ENCODE measurements around the gene SCAP. TPM values are rescaled to one million over a fixed set of nuclear protein-coding genes. Genes with fewer than 3 reads are reported as not detected.

SCAP gene
- total and polyA plus RNA-seq, 2 of the 13 experiments (the other 11 are each of a cell fraction or from before 2014, with no cell fraction given), result 40.4 to 53.3 TPM

DNA sequence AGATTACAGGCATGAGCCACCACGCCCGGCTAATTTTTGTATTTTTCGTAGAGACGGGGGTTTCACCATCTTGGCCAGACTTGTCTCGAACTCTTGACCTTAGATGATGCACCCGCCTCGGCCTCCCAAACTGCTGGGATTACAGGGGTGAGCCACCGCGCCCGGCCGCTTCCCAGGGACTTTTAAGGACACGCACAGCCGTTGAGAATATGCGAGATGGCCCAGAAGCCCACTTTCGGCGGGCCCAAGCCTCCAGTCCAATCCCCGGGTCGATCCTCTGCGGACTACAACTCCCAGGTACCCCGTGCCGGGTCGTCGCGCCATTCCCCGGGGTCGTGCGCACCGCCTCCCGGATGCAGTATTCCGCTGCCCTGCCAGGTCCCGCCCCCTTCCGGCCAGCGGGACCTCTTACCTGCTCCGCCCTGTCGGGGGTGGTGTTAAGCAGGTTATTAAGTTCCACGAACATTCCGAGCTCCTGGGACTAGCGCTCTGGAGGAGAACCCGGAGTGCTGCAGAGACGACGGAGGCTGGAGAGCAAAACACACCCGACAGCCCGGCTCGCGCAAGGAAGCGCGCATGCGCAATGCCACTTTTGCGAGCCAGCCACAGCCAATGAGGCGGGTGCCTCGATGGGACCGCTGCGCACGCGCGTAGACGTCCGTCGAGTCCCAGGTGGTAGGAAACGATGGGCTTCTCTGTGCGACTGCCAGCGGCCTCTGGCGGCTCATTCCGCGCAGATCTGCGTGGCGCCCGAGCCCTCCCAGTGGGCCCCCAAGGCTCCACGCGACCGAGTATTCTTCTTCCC lies 37.6 kb upstream of the SCAP start, which contains the start of gene ELP6 (continued):
- TF ChIP-seq, protein P1, sequence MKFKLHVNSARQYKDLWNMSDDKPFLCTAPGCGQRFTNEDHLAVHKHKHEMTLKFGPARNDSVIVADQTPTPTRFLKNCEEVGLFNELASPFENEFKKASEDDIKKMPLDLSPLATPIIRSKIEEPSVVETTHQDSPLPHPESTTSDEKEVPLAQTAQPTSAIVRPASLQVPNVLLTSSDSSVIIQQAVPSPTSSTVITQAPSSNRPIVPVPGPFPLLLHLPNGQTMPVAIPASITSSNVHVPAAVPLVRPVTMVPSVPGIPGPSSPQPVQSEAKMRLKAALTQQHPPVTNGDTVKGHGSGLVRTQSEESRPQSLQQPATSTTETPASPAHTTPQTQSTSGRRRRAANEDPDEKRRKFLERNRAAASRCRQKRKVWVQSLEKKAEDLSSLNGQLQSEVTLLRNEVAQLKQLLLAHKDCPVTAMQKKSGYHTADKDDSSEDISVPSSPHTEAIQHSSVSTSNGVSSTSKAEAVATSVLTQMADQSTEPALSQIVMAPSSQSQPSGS (CRISPR knock-in tag; IDR thresholded peaks at IDR 0.05), result 0 out of 2 replicates have a peak, but pooled peaks have one; percentile 51
- TF ChIP-seq TOPORS (CRISPR knock-in tag; IDR thresholded peaks at IDR 0.05) (peak; percentile 82), ZFY (CRISPR knock-in tag; IDR thresholded peaks at IDR 0.05) (peak; percentile 93), SP2 (CRISPR knock-in tag; IDR thresholded peaks at IDR 0.05) (peak; percentile 89), HIC2 (CRISPR knock-in tag; IDR thresholded peaks at IDR 0.05; ENCODE audit: low read depth) (0 out of 2 replicates have a peak, but pooled peaks have one; percentile 50), HDAC2 (CRISPR knock-in tag; IDR thresholded peaks at IDR 0.05) (peak; percentile 12; the same call in 1 of the 2 replicates), ELF3 (CRISPR knock-in tag; IDR thresholded peaks at IDR 0.05) (peak; percentile 67), RXRB (CRISPR knock-in tag; IDR thresholded peaks at IDR 0.05; ENCODE audit: borderline replicate concordance) (peak; percentile 84), ZNF777 (CRISPR knock-in tag; IDR thresholded peaks at IDR 0.05) (peak; percentile 67), SNAPC4 (CRISPR knock-in tag; IDR thresholded peaks at IDR 0.05) (peak; percentile 74; the same call in 1 of the 2 replicates), KAT2B (IDR thresholded peaks at IDR 0.05; ENCODE audit: borderline replicate concordance, low read depth, low read length) (no peak), ERF (CRISPR knock-in tag; IDR thresholded peaks at IDR 0.05) (peak; percentile 80), ETV5 (CRISPR knock-in tag; IDR thresholded peaks at IDR 0.05; ENCODE audit: borderline replicate concordance) (peak; percentile 86)
- TF ChIP-seq, protein P2, sequence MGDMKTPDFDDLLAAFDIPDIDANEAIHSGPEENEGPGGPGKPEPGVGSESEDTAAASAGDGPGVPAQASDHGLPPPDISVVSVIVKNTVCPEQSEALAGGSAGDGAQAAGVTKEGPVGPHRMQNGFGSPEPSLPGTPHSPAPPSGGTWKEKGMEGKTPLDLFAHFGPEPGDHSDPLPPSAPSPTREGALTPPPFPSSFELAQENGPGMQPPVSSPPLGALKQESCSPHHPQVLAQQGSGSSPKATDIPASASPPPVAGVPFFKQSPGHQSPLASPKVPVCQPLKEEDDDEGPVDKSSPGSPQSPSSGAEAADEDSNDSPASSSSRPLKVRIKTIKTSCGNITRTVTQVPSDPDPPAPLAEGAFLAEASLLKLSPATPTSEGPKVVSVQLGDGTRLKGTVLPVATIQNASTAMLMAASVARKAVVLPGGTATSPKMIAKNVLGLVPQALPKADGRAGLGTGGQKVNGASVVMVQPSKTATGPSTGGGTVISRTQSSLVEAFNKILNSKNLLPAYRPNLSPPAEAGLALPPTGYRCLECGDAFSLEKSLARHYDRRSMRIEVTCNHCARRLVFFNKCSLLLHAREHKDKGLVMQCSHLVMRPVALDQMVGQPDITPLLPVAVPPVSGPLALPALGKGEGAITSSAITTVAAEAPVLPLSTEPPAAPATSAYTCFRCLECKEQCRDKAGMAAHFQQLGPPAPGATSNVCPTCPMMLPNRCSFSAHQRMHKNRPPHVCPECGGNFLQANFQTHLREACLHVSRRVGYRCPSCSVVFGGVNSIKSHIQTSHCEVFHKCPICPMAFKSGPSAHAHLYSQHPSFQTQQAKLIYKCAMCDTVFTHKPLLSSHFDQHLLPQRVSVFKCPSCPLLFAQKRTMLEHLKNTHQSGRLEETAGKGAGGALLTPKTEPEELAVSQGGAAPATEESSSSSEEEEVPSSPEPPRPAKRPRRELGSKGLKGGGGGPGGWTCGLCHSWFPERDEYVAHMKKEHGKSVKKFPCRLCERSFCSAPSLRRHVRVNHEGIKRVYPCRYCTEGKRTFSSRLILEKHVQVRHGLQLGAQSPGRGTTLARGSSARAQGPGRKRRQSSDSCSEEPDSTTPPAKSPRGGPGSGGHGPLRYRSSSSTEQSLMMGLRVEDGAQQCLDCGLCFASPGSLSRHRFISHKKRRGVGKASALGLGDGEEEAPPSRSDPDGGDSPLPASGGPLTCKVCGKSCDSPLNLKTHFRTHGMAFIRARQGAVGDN (CRISPR knock-in tag; IDR thresholded peaks at IDR 0.05), result peak; percentile 90
- TF ChIP-seq, protein P3, sequence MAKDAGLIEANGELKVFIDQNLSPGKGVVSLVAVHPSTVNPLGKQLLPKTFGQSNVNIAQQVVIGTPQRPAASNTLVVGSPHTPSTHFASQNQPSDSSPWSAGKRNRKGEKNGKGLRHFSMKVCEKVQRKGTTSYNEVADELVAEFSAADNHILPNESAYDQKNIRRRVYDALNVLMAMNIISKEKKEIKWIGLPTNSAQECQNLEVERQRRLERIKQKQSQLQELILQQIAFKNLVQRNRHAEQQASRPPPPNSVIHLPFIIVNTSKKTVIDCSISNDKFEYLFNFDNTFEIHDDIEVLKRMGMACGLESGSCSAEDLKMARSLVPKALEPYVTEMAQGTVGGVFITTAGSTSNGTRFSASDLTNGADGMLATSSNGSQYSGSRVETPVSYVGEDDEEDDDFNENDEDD (CRISPR knock-in tag; IDR thresholded peaks at IDR 0.05; ENCODE audit: borderline replicate concordance), result peak; percentile 77; the same call in 1 of the 2 replicates

Measured in HepG2 (cell line).